HG02610 (cell line): ENCODE data around the gene TDRD6.
"Not testable (repeated sequence)": the region's sequence is repeated elsewhere in the genome, so short reads cannot be mapped to it uniquely, and the experiment has no call there.

ENCODE experiments used
- ATAC-seq: cut with Tn5 transposase; IDR thresholded peaks from one replicate; pipeline ENCODE4 v1.9.1; 2021; ENCODE audit warnings: mild to moderate bottlenecking, moderate library complexity; ENCODE audit not compliant: unreplicated experiment

Gene TDRD6

GRCh38 chr6:46687619-46688097 is at the start of gene TDRD6:
Gene TDRD6 (plus strand): TSS chr6:46687885. CDS start chr6:46688129, 244 bp downstream.
- ATAC-seq = no peak

DNA sequence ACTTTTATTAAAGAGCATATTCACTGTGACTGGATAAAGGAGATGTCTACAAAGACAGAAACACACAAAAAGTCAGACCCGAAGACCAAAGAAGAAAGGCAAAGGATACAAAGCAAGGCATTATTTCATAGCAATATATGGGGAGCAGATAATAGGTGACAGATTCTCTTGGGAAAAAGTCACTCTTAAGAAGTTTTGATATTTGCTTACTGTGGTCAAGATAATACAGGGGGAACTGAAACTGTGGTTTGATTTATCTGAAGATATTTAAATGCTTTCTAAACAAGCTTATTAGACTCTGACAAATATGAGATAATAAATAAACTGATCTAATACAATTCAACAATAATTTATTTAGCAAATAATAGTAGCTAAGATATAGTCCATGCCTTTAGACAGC is 49.8 kb upstream of the TDRD6 start:
- no peak for ATAC-seq

DNA sequence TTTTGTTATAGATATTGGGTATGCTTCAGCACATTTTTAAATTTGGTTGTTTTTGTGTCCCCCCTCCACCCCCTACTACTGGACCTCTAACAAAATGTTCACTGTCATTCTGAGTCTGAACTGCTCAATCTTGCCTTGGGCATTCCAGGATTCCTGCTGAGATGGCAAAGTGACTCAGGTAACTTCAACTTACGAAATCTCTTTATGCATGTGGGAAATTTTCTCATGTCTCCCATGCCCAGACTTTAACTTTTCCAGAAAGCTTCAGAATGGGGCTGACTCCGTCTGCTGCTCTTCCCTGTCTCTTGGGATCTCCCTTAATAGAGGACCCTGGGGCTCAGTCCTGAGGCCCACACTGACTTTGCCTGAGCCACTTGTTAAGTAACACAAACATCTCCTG is 49.0 kb upstream of the TDRD6 start:
- no peak for ATAC-seq

- no peak for ATAC-seq
These were observed 44.5 kb upstream of the TDRD6 start for GRCh38 chr6:46642928-46643751.

GRCh38 chr6:46645265-46645664 is 42.4 kb upstream of the TDRD6 start:
- ATAC-seq = no peak

DNA sequence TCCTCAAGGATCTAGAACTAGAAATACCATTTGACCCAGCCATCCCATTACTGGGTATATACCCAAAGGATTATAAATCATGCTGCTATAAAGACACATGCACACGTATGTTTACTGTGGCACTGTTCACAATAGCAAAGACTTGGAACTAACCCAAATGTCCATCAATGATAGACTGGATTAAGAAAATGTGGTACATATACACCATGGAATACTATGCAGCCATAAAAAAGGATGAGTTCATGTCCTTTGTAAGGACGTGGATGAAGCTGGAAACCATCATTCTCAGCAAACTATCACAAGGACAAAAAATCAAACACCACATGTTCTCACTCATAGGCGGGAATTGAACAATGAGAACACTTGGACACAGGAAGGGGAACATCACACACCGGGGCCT is 39.6 kb upstream of the TDRD6 start:
- ATAC-seq = not testable (repeated sequence)

DNA sequence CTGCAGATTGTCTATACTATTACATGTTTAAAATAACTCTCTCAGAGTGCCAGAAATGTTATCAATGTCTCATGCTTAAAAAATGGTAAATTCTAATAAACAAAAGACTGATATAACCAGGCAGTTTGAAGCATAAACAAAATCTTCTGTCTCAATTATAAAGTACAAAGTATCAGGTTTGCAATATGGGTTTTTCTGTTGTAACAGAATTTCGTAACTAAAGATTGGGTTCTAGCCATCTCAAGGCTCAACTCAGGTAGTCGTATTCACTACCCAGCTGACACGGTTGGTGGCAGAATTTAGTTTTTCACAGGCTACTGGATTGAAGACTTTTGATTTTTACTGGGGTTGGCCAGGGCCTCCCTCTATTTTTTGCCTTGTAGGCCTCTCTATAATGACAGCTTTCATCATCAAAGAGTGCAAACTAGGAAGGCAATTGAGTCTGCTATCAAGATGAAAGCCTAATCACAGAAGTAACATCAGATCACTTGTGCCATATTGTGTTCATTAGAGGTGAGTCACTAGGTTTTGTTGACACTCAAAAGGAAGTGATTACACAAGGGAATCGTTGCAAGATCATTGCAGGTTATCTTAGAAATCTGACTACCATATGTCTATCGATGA is 38.7 kb upstream of the TDRD6 start:
- no peak for ATAC-seq

GRCh38 chr6:46651006-46651405 is 36.7 kb upstream of the TDRD6 start:
- no peak for ATAC-seq

- ATAC-seq = no peak
These were observed 35.9 kb upstream of the TDRD6 start for GRCh38 chr6:46651816-46652215.

DNA sequence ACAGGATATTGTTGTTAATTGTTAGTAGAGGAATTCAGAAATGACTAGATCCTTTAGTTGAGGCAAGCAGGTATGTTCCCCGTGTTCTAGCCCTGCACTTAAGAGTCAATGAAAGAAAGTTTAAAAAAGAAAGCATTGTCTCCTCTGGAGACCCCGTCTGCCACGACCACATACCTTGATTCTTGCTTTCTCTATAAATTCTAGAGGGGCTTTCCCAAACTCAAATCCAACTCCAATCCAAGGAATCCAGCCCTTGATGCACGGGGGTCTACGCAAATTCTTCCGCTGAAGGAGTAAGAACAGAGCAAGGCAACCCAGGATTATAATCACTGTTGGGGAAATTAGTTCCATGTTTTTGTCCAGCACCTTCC is 35.5 kb upstream of the TDRD6 start:
- no peak for ATAC-seq

DNA sequence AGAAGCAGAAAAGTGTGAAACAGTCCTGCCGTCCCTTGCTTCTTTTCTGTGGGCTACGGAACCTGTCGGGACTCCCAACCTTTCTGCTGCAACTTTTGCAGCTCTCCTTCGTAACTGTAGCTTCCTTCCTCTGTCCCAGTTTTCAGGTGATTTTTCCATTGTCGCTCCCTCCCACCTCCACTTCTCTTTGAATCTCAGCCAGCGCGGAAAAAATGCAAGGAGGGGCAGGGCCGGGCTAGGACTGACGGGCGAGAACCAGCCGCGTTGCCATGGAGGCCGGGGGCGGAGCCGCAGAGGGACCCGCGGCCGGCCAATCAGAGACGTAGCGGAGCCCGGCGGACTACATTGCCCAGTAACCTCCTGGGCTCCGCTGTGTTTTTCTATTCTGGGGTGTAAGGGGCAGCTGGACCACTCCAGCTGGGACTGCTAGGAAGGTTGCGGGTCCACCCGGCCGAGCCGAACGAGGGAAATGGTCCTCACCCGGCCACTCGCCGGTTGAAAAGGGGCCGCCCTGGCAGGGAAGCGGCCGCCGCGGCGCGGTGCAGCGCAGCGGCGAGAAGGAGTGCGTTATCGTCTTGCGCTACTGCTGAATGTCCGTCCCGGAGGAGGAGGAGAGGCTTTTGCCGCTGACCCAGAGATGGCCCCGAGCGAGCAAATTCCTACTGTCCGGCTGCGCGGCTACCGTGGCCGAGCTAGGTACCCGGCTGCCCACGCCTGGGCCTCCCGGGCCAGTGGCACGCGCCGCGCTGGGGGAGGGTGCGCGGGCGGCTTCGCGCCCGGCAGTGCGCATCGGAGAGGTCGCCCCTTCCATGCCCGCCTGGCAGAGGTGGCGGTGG is 34.9 kb upstream of the TDRD6 start, which contains the start of the genes CYP39A1 and SLC25A27:
Gene CYP39A1 (minus strand): TSS at position 216 of the 836 bp plus-strand sequence. CDS start 236 bp downstream, outside the sequence.
Gene SLC25A27 (plus strand): TSS at position 373 of the 836 bp plus-strand sequence. CDS start 218 bp downstream, at position 591.
- peak; percentile 100 for ATAC-seq

DNA sequence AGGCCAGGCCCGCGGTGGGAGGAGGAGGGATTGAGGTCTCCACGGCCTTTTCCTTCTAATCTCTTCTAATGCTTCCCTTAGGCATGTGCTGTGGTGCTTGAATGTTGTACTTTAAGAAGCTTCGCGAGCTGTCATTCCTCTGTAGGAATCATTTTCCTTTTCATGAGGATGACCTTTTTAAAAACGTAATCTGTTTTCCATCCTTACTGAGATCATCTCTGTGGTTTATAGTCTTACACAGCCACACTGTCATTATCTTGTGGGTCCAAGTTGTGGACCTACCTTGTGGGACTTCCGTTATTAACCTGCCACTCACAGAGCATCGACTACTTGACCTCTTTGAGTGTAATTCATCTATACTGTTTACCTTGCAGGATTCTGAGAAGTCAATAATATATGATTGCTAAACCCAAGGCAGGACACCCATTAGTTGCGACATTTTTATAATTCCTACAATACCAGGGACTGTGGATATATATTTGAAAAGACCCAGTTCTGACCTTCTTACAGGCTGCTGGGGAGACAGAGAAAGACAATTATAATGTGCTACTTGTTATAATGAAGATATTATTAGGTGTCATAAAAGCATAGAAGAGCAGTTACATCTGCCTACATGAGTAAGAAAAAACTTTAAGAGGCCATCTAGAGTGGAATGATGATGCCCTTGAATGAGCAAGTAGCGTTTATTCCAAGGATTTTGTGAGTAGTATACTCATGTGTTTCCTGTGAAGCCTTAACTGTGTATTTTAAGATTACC is 34.1 kb upstream of the TDRD6 start:
- no peak for ATAC-seq

- ATAC-seq = no peak
These were observed 31.9 kb upstream of the TDRD6 start for GRCh38 chr6:46655803-46656202.

- no peak for ATAC-seq
These were observed 30.0 kb upstream of the TDRD6 start for GRCh38 chr6:46657642-46658041.

DNA sequence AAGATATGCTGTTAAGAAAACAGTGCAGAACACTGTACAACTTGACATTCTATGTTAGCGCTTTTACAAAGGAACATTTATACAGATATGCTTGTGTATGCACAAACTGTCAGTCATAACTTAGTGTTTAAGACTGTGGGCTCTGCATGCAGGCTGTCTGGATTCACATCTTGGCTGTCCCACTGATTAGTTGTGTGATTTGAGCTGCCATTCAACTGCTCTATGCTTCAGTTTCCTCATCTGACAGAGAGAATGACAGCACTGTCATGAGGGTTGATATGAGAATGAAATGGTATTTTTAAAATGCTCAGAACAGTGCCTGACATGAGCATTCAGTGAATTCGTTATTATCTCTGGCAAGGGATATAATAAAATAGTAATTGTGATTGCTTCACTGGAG is 26.2 kb upstream of the TDRD6 start:
- ATAC-seq = no peak

GRCh38 chr6:46667377-46667776 is 20.3 kb upstream of the TDRD6 start:
- ATAC-seq = no peak

DNA sequence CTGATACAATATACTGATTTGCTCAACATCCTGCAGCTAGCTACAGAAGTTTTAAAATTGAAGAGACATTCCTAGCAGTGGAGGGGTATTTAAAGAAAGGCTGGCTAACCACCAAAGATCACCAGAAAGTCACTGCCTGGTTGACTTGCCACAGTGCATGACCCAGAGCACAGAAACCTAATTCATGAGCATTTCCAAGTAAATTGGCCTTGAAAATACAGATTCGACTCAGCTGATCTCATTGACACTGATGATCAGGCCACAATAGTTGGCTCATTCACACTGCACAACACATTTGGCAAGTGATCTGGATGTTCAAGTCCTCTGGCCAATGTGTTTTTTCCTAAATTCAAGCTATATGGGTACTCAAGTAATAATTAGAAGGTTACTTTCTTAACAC is 13.3 kb upstream of the TDRD6 start:
- no peak for ATAC-seq

DNA sequence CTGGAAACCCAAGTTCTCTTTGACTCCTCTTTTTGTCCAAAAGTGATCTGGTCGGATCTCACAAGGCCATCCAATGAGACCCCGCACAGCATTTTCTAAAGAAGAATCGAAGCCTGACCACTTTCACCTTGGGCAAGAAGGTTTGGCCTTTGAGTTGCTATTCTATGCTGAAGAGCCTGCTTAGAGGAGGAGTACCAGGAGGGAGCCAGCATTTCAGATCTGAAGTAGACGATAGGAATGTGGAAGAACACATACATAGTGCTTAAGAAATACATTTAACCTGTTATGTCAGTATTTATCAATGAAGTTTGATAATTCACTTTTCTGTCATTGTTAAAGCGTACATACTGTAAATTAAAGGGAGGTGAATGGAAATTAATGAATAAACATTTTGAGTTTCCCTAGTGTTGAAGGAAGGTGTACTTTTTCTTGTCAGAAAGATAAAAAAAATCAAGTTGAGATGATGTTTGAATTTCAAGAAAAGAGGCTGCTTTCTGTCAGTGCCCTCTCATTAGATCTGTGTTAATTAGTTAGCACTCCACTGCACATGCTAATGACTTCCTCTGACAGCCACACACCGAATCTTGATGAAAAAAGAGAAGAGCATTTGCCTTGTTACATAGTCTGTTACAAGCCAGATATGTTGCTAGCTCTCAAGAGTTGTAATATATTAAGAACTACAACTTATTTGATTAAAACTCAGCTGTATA is 10.9 kb upstream of the TDRD6 start:
- ATAC-seq = no peak

DNA sequence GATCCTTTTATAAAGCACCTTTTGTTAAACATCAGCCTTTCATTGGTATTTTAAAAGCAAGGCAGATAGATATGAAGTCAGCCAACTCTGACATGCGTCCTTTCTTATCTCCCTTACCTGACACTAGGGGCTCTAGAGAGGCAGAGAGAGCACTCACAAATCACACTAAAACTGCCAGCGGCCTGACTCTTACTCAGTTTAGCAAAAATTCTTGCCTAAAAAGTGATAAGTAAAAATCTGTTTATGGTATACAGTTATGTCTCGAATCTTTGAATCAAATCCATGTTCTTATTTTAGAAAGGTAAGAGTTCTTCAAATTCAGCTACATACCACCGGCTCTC is 10.4 kb upstream of the TDRD6 start:
- no peak for ATAC-seq

DNA sequence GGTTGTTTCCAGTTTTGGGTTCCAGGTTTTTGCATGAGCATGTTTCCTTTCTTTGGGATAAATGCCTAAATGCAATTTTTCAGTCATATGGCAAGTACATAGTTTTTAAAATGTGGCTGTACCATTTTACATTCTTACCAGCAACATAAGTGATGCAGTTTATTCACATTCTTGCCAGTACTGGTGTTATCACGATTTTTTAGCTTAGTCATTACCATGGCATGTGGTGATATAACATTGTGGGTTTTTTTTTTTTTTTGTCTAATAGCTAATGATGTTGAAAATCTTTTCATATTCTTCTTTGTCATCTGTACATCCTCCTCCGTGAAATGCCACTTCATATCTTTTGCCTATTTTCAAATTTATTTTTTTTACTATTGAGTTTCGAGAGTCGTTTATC is 2.9 kb upstream of the TDRD6 start:
- ATAC-seq = no peak
